Renal pelvis (tissue), 4 donors: ENCODE results near the gene EIF3K. TPM values are rescaled to one million over a fixed set of nuclear protein-coding genes. Genes with fewer than 3 reads are reported as not detected.
A peak's percentile ranks its signal among the peaks of the same experiment; 100 is the strongest.
"Not testable (repeated sequence)": the region's sequence is repeated elsewhere in the genome, so short reads cannot be mapped to it uniquely, and the experiment has no call there.

Experiments used
- DNase-seq: peaks from one replicate; pipeline ENCODE4 v3.0.0-alpha.2; 2013
- polyA plus RNA-seq, 3 donors: library from polyadenylated mRNA; unstranded; fragments of 120-200 nt; gene quantifications; one replicate each; pipeline ENCODE4 v1.2.1, GENCODE V29; 2013; ENCODE audit not compliant: insufficient read length in 3 of 3

Gene EIF3K
- polyA plus RNA-seq, 3 donors = 334 to 353 (median 345) TPM

GRCh38 chr19:38606131-38606530 is 12.9 kb upstream of the EIF3K start:
- DNase-seq = no peak

DNA sequence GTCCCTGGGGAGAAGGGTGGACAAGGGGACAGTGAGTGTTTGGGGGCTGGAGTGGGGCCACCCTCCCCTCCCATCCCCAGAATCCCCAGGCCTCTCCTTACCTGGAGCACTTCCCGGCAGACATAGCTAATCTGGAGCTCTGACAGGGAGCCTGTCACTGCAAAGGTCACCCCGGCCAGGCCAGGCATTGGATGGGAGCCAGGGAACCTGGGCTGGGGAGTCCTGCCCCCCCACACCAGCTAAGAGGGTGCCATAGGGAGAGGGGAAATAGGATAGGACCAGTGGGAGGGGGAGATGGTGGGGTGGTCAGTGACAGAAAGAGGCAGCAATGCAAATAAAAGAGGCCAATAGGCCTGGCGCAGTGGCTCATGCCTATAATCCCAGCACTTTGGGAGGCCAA is 4.7 kb upstream of the EIF3K start:
- DNase-seq = no peak

DNA sequence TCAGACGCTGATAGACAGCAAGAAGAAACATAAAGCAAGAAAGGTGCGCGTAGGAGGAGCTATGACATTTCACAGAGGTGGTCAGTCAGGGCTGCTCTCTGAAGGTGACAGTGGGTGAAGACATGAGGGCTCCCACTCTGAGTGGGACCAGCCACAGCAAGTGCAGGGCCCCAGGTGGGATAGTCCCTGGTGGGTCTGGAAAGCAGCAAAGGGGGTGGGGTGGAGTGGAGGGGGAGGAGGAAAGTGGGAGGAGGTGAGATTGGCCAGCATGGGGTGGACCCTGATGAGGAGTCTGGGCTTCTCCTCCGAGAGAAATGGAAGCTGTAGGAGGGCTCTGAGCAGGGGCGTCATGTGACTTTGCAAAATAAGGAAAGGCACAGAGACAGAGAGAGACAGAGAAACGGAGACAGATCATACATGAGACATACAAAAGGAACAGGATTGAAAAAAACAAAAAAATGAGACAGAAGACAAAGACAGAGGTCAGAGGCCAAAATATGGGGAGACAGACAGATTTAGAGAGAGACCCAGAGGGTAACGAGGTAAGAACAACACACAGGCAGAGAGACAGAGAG is 3.9 kb upstream of the EIF3K start:
- DNase-seq = no peak

- no peak for DNase-seq
Observed at GRCh38 chr19:38616265-38616664, 2.7 kb upstream of the EIF3K start.

DNA sequence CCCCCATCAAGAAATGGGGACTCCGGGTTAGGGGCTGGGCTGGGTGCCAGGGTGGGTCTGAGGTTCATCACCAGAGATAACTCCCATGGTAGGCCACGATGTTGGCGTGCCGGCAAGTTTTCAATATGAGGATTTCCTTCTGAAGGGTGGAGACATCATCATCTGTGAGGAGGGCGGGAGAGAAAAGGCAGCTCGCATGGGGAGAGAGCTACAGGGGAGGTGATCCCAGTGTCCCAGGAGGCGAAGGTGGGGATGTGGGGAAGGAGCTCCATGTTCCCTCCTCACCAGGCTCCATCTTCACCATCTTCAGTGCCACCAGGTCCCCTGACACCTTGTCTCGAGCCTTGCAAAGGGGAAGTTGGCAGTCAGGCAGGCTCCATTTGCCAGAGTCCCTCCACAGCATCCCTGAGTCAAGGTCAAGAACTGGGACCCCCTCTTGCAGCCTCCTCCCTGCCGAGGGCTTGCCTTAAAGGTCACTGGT is 1.7 kb upstream of the EIF3K start:
- no peak for DNase-seq

DNA sequence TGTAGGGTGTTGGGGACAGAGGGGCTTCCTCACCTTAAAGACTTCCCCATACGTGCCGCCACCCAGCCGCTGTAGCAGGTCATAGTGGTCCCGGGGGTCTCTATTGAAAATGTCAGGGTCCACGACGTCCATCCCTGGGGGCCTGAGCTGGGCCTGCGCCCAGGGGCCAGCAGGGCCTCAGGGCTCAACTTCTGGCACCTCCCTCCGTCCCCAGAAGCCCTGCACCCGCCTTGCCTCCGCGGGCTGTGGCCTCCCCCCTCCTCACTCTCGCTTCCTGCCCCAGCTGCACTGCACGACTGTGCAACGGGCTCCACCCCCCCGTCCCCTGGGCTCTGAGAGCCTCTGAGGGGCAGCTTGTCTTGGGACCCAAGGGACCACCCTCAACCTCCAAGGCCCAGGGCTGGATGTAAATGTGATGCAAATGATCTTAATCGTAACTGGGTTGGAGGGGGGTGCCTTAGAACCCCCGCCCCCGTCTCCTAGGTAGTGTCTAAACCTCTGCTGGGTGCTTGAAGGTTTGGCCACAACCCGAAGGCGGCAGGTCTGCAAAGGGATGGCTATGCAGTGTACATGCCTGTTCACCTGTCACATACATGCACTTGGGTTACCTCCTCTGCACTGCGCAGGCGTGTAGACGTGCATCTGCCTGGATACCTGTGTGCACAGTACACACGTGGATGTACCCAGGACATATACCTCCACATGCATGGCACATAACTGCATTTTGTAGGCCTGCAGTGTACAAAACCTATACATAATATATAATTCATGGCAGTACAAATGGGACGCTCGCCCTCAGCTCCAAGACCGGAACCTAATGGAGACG is 1.0 kb upstream of the EIF3K start, which contains the start of gene MAP4K1:
TSS of gene MAP4K1 (minus strand) at position 190 of the 826 bp plus-strand sequence. CDS start at position 132, 58 bp downstream.
- DNase-seq = peak; percentile 4

- DNase-seq = no peak
Observed at GRCh38 chr19:38619361-38620174, 580 bp downstream of the EIF3K start.

DNA sequence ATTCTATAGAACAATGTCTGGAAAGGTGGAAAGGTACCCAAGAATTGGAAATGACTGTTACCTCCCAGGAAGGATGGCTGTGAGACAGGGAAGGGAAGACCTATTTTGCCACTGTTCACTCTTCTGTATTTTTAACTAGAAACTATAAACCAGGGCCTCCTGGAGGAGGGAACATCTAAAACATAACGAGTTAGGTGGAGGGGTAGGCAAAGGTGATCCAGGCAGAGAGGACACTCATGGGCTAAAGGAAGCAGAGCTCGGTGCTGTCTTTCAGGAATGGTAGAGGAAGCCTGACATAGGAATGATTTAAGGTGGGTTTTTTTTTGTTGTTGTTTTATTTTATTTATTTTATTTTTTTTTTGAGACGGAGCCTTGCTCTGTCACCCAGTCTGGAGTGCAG is 5.8 kb downstream of the EIF3K start:
- DNase-seq = no peak

DNA sequence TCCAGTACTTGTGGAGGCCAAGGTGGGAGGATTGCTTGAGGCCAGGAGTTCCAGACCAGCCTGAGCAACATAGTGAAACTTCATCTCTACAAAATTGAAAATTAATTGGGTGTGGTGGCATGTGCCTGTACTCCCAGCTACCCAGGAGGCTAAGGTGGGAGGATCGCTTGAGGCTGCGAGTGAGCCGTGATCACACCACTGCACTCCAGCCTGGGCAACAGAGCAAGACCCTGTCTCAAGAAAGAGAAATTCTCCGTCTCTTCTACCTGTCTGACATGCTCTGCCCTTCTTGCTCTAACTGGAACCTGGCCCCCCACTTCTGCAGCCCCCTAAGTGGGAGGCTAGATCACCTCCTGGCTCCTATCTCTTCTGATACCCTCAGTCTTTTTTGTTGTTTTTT is 7.4 kb downstream of the EIF3K start:
- no peak for DNase-seq

GRCh38 chr19:38629568-38629967 is 10.6 kb downstream of the EIF3K start:
- no peak for DNase-seq

DNA sequence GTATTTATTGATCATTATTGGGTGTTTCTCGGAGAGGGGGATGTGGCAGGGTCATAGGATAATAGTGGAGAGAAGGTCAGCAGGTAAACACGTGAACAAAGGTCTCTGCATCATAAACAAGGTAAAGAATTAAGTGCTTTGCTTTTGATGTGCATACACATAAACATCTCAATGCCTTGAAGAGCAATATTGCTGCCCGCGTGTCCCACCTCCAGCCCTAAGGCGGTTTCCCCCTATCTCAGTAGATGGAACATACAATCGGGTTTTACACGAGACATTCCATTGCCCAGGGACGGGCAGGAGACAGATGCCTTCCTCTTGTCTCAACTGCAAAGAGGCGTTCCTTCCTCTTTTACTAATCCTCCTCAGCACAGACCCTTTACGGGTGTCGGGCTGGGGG is 12.3 kb downstream of the EIF3K start:
- DNase-seq = not testable (repeated sequence)

DNA sequence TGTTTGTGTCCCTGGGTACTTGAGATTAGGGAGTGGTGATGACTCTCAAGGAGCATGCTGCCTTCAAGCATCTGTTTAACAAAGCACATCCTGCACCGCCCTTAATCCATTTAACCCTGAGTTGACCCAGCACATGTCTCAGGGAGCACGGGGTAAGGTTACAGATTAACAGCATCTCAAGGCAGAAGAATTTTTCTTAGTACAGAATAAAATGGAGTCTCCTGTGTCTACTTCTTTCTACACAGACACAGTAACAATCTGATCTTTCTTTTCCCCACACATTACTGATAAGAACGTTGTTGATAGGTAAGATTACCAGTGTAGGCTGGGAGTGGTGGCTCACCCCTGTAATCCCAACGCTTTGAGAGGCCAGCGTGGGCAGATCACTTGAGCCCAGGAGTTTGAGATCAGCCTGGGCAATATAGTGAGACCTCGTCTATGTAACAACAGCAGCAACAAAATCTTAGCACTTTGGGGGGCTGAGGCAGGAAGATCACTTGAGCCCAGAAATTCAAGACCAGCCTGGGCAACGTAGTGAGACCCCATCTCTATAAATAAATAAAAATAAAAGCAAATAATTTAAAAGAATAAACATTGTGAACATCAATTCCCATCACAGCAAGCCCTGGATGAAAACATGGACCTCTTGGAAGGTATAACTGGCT is 13.0 kb downstream of the EIF3K start:
- not testable (repeated sequence) for DNase-seq

GRCh38 chr19:38632476-38633213 is 13.7 kb downstream of the EIF3K start:
- DNase-seq = no peak

DNA sequence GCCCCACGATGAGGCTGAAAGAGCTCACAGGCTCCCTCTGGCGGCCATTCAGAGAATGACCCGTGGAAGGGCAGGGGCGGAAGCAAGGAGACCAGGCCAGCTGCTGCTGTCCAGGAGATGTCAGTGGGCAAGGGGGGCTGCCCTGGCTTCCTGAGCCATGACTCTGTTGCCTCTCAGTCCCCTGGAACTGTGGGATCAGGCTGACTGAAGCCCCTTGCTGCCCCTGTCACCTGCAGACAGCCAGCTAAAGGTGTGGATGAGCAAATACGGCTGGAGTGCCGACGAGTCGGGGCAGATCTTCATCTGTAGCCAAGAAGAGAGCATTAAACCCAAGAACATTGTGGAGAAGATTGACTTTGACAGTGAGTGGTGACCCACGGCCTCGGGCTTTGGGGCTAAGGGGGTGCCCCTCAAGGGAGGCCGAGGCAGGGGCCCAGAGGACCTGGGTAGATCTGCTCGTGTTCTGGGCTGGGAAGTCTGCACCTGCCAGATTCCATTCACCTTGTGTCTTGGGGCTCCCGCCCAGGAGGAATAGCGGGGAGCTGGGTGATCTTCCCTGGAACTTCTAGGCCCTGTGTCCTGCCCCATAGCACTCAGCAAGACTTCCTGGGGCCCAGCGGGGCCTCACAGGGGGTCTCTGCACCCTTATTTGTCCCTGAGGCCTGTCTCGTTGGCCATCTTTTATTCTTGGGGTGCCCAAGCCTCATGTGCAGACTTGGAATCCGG is 15.9 kb downstream of the EIF3K start:
- DNase-seq = no peak

DNA sequence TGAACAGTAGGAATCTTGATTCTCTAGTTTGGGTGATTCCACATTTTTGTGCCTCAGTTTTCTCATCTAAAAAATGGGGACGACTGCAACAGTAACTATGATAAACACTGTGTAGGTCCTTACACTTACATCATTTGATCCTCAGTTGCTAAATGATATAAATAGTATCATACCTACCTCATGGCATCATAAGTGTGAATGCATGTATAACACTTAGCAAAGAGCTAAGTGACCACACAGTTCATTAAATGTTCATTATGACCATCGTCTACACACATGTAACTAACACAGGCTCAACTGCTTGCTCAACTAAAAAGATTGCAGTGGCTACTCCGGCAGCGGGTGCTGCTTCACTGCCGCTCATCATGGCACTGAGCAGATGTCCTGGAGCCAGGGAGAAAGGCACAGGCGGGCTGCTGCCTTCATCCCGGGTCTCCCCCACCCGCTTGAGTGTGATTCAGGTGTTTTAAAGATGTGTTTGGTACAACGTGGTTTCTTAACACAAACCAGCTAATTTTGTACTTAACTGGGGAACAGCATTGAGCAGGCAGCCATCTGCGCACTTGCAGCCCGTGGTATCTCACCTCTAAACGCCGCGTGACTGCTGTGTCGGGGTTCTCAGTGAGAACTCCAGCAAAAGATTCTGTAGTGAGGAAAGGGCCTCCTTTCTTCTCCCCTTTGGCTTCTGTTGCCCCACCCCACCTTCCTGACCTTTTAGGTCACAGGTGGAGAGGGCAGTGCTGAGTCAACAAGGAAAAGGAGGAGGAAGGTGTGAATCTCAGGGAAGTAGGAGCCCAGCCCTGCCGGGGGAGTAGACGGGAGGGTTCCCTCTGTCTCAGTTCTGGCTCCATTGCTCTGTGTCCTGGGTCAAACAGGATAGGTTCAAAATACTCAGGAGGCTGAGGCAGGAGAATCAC is 16.8 kb downstream of the EIF3K start:
- no peak for DNase-seq

DNA sequence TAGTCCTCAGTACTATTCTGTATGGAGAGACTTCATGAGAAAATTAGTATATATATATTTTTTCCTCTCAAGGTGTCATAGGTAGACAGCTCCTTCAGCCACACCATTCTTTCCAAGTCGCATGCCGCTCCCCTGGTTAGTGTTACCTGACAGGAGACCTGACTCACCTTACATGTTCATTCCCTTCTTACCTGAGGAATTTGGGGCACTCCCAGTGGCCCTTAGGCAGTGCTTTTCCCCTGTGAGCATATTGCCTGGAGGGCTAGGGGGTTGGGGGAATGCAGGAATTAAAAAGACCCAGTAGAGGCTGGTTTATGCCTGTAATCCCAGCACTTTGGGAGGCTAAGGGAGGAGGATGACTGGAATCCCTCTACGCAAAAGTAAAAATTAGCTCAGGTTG is 19.5 kb downstream of the EIF3K start:
- DNase-seq = no peak

DNA sequence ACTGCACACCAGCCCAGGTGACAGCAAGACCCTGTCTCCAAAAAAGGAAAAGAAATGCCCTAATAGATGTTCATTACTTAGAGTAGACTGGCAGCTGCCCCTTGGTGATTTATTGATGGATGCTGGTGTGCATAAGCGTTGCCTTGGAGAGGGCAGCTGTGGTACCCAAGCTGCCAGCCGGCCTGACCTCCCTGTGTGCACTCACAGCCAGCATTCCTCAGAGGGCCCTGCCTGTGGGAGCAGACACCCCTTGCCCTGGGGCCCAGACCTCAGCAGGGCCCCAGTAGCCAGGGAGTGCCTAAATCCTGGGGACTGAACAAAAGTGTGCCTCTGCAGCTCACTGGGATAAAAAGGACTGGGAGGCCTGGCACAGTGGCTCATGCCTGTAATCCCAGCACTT is 20.7 kb downstream of the EIF3K start:
- DNase-seq = no peak

DNA sequence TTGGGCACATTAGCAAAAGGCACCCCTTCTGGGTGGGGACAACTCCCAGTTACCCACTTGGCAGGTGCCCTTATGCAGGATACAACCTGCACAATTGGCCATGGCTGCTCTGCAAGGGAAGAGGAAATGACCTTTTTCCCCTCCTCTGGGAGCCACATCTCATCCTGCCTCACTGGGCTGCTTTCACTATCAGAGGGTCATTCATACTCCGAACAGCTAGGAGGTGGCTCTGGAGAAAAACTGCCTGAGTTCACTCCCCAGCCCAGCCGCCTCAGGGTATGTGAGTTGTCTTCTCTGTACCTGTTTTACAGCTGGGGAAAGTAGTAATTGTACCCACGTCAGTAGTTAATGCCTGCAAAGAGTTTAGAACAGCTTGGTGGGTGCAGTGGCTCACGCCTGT is 21.4 kb downstream of the EIF3K start:
- no peak for DNase-seq

DNA sequence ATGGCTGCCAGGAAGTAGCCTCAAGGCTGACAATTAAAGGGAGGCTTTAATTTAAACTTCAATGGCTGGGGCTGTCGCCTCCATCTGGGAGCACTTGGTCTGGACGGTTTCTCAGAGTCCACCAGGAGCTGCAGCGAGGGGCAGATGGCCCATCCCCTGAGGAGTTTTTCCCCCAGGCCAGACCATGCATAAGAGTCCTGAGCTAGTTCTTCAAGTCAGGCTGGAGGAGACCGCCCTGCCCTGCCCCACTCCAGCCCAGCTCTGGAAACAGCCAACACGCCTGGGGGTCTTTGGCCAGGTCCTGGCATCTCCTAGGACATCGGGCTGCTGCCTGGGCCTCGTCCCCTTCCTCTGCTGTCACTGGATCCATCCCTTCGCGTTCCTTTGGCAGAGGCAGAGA is 23.2 kb downstream of the EIF3K start:
- DNase-seq = no peak
